GM19239 (cell line): Measurements from ENCODE around the gene MOB1A.
A peak's percentile ranks its signal among the peaks of the same experiment; 100 is the strongest.

ENCODE experiments used
- DNase-seq: peaks from one replicate; pipeline ENCODE4 v3.0.0; 2011; ENCODE audit warnings: low spot score; ENCODE audit not compliant: insufficient read length
- FAIRE-seq: peaks from 2 replicates; lab custom pipeline; 2011; peaks lifted over from hg19 to GRCh38; lab: Jason Lieb, UNC

Gene MOB1A

DNA sequence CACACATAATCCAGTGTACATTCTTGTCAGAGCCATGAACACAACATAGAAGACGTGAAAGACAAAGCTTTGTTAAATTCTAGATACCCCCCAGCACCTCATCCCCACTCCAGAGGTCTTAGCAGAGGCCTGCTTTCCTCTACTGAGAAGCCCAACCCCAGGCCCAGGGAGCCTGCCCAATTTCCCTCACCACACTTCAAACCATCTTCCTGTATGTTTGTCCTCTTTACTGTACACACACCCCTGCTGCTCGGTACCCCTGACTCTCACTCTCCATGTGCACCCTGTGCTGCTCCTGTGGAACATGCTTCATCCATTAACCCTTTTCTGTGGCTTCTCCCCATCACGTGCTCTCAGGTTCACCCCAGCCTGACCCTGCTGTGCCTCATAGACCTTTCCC, 68.1 kb downstream of the MOB1A start:
- FAIRE-seq = no peak
- no peak for DNase-seq

GRCh38 chr2:74109551-74109950, 69.1 kb downstream of the MOB1A start:
- FAIRE-seq (no peak), DNase-seq (no peak)

- FAIRE-seq (no peak), DNase-seq (no peak)
Measured at GRCh38 chr2:74107071-74107470, 71.6 kb downstream of the MOB1A start.

DNA sequence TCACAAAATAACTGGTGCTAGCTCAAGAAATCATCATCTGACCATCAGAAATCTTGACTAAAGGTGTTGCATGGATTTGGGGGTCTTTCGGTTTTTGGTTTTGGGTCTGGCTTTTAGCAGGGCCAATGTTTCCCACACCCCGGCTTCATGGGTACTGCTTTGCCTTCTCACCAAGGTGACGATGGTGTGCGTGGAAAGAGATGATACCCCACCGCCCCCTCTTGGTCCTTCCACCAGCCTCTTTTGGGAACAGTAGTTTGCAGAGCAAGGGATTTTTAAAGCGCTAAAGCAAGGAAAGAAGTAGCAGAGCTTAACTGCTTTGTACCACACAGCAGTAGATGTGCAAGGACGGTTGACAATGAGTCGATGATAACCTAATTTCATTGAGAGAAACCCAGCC, 73.3 kb downstream of the MOB1A start:
- no peak for DNase-seq
- no peak for FAIRE-seq

- DNase-seq (no peak), FAIRE-seq (peak; percentile 42)
Measured at GRCh38 chr2:74104839-74105238, 73.8 kb downstream of the MOB1A start.

- FAIRE-seq (no peak), DNase-seq (no peak)
Measured at GRCh38 chr2:74103763-74104162, 74.9 kb downstream of the MOB1A start.
